K562 (cell line): ENCODE data around the gene TSPAN18. TPM values are rescaled to one million over a fixed set of nuclear protein-coding genes. Genes with fewer than 3 reads are reported as not detected.

Experiments used
- ARHGAP35 ChIP-seq: fragments of 450-650 bp; IDR thresholded peaks from 2 replicates; pipeline ENCODE4 v1.6.1; 2018; ENCODE audit not compliant: partially characterized antibody
- CCNT2 ChIP-seq: IDR thresholded peaks from 2 replicates; pipeline ENCODE4 v1.6.1; 2011; ENCODE audit warnings: borderline replicate concordance, low read depth, mild to moderate bottlenecking, moderate library complexity, mixed read lengths, low read length; ENCODE audit not compliant: insufficient read length; ENCODE audit errors: extremely low read depth
- CEBPG ChIP-seq, 3 experiments: fragments of 200-800 bp in 1 of 3; sonication (Bioruptor generic) in 1 of 3; sonication (generic) in 1 of 3; formaldehyde crosslinking in 1 of 3; IDR thresholded peaks in 2 of 3; conservative IDR thresholded peaks in 1 of 3; 2 replicates each; pipeline versions ENCODE4 v1.6.1 to v1.8.0; 2016 to 2022; ENCODE audit warnings: missing compliant biosample characterization in 2 of 3, missing genetic modification characterization in 2 of 3, mild to moderate bottlenecking in 1 of 3, missing genetic modification reagents in 1 of 3
- FOXJ2 ChIP-seq: fragments of 200-800 bp; sonication (Bioruptor generic); IDR thresholded peaks from 2 replicates; pipeline ENCODE4 v1.6.1; 2016; ENCODE audit warnings: missing genetic modification characterization, missing compliant biosample characterization
- FOXK1 ChIP-seq: sonication (generic); formaldehyde crosslinking; IDR thresholded peaks from 2 replicates; pipeline ENCODE4 v1.8.0; 2022; ENCODE audit warnings: missing genetic modification reagents, mild to moderate bottlenecking, borderline replicate concordance
- HDAC6 ChIP-seq: IDR thresholded peaks from 2 replicates; pipeline ENCODE4 v1.6.1; 2012; ENCODE audit warnings: low read depth, mild to moderate bottlenecking, control low read depth, inconsistent platforms, low read length, moderate library complexity
- KLF1 ChIP-seq: fragments of 450-650 bp; IDR thresholded peaks from 2 replicates; pipeline ENCODE4 v1.6.1; 2016; ENCODE audit warnings: missing genetic modification characterization, missing compliant biosample characterization
- KLF16 ChIP-seq: IDR thresholded peaks from 2 replicates; pipeline ENCODE4 v1.6.1; 2016; ENCODE audit warnings: antibody characterized with exemption
- NFE2 ChIP-seq: IDR thresholded peaks from 2 replicates; pipeline ENCODE4 v1.6.1; 2014; ENCODE audit warnings: antibody characterized with exemption, low read depth
- PHTF2 ChIP-seq: fragments of 250-450 bp; sonication (Bioruptor Pico); IDR thresholded peaks from 2 replicates; pipeline ENCODE4 v1.5.0; 2021; ENCODE audit warnings: mild to moderate bottlenecking
- SMARCA4 ChIP-seq: fragments of 450-650 bp; IDR thresholded peaks from 2 replicates; pipeline ENCODE4 v1.6.1; 2016
- SOX6 ChIP-seq: fragments of 450-650 bp; IDR thresholded peaks from 2 replicates; pipeline ENCODE4 v1.6.1; 2014; ENCODE audit warnings: mild to moderate bottlenecking
- TCF3 ChIP-seq: sonication (generic); formaldehyde crosslinking; IDR thresholded peaks from 2 replicates; pipeline ENCODE4 v1.4.0; 2020; ENCODE audit warnings: mild to moderate bottlenecking, missing genetic modification reagents
- ZBTB17 ChIP-seq: fragments of 450-650 bp; formaldehyde crosslinking; IDR thresholded peaks from 2 replicates; pipeline ENCODE4 v1.4.0; 2020; ENCODE audit warnings: mild to moderate bottlenecking
- ZFP36 ChIP-seq: fragments of 150-350 bp; IDR thresholded peaks from 2 replicates; pipeline ENCODE4 v1.6.1; 2018; ENCODE audit warnings: low read length, low read depth; ENCODE audit not compliant: partially characterized antibody
- ZNF23 ChIP-seq: fragments of 250-450 bp; sonication (Bioruptor Pico); IDR thresholded peaks from 2 replicates; pipeline ENCODE4 v1.4.0; 2020; ENCODE audit warnings: mild to moderate bottlenecking
- ZNF444 ChIP-seq: fragments of 250-450 bp; sonication (Bioruptor Pico); IDR thresholded peaks from 2 replicates; pipeline ENCODE4 v1.4.0; 2020; ENCODE audit warnings: mild to moderate bottlenecking, moderate library complexity
- polyA plus RNA-seq, 8 experiments: library from polyadenylated mRNA; depleted of rRNA in 4 of 8; stranded (reverse) in 5 of 8; unstranded in 3 of 8; fragments of >200 nt; fragmentation: Nextera tagmentation in 2 of 8; fragmentation: Illumina TruSeq in 1 of 8; extraction: Ambion mirVana in 2 of 8; extraction: Trizol in 1 of 8; gene quantifications; 2 replicates each; pipeline versions ENCODE4 v1.2.1 to v1.2.3, GENCODE V29; 2011 to 2014; ENCODE audit warnings: inconsistent platforms in 1 of 8, missing spikeins in 1 of 8
- total RNA-seq, 7 experiments: library from RNA; depleted of rRNA in 6 of 7; stranded (reverse); fragments of >200 nt in 6 of 7; fragmentation: Illumina TruSeq in 2 of 7; extraction: Trizol in 2 of 7; gene quantifications; 2 replicates each; pipeline versions ENCODE4 v1.2.1 to v1.2.3, GENCODE V29; 2011 to 2021; ENCODE audit warnings: low replicate concordance in 1 of 7
- TF ChIP-seq, protein P1 (sequence below): sonication (generic); formaldehyde crosslinking; IDR thresholded peaks from 2 replicates; pipeline ENCODE4 v1.9.0; 2022; ENCODE audit warnings: mild to moderate bottlenecking, missing genetic modification reagents
- TF ChIP-seq, protein P2 (sequence below): fragments of 200-800 bp; sonication (Bioruptor generic); IDR thresholded peaks from 2 replicates; pipeline ENCODE4 v1.6.1; 2017; ENCODE audit warnings: missing genetic modification characterization, missing compliant biosample characterization
- TF ChIP-seq, protein P3 (sequence below): fragments of 250-450 bp; sonication (Bioruptor Pico); IDR thresholded peaks from 2 replicates; pipeline ENCODE4 v1.6.1; 2021; ENCODE audit warnings: mild to moderate bottlenecking

Gene TSPAN18
- total and polyA plus RNA-seq, 9 of the 15 experiments (the other 6 are each of a cell fraction or from before 2014, with no cell fraction given), result 0.17 to 0.35 (median 0.22) TPM; not detected in 4

DNA sequence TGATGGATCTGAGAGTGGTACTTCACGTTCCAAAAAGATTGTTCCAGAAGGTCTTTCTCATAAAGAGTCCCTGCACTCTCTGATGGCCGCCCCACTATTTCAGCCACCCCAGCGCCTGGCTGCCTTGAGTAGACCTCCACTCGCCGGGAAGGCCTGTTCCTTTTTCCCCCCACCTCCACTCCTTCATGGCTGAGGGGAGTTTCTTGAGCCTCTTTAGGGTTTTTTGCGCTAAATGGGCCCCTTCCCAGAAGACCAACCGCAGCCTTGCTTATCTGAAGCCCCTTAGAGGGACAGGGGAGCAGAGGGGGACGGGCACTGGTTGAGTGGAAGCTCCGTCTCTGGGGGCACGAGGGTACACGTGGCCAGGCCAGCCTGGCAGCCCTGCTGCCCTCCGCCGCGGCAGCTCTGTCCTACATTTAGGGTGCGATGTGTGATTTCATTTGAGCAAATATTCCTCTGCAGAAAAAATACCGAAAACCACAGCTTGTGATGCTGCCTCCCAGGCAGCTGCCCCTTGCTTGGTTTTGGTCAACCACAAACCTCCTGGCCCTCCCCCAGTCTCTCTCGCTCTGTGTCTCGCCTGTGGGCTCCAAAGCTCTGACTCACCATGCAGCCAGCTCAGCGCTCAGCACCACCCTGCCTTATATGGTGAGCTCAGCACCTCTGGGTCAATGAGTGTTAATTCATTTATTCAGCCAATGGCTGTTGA, 135.2 kb downstream of the TSPAN18 start (continued):
- TF ChIP-seq, protein P1, sequence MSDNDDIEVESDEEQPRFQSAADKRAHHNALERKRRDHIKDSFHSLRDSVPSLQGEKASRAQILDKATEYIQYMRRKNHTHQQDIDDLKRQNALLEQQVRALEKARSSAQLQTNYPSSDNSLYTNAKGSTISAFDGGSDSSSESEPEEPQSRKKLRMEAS (CRISPR knock-in tag), result peak; percentile 50; the same call in 1 of the 2 replicates
- TF ChIP-seq, protein P2, sequence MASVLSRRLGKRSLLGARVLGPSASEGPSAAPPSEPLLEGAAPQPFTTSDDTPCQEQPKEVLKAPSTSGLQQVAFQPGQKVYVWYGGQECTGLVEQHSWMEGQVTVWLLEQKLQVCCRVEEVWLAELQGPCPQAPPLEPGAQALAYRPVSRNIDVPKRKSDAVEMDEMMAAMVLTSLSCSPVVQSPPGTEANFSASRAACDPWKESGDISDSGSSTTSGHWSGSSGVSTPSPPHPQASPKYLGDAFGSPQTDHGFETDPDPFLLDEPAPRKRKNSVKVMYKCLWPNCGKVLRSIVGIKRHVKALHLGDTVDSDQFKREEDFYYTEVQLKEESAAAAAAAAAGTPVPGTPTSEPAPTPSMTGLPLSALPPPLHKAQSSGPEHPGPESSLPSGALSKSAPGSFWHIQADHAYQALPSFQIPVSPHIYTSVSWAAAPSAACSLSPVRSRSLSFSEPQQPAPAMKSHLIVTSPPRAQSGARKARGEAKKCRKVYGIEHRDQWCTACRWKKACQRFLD (CRISPR knock-in tag), result peak; percentile 71; the same call in 1 of the 2 replicates
- TF ChIP-seq ARHGAP35 (no peak), CCNT2 (no peak), ZBTB17 (CRISPR knock-in tag) (0 out of 2 replicates have a peak, but pooled peaks have one; percentile 72), HDAC6 (no peak), ZFP36 (peak; percentile 10), ZNF444 (CRISPR knock-in tag) (no peak), PHTF2 (CRISPR knock-in tag) (no peak), TCF3 (peak; percentile 48; the same call in 1 of the 2 replicates), SMARCA4 (no peak), FOXJ2 (tag) (no peak), SOX6 (no peak), NFE2 (peak; percentile 41; the same call in 1 of the 2 replicates), ZNF23 (CRISPR knock-in tag) (no peak), KLF1 (tag) (no peak), FOXK1 (no peak), KLF16 (peak; percentile 22; the same call in 1 of the 2 replicates), CEBPG (CRISPR knock-in tag; IDR thresholded peaks at IDR 0.05) (no peak), CEBPG (tag; conservative IDR thresholded peaks at IDR 0.05 in 1 of 2, IDR thresholded peaks at IDR 0.05 in 1 of 2) (no peak)
- TF ChIP-seq, protein P3, sequence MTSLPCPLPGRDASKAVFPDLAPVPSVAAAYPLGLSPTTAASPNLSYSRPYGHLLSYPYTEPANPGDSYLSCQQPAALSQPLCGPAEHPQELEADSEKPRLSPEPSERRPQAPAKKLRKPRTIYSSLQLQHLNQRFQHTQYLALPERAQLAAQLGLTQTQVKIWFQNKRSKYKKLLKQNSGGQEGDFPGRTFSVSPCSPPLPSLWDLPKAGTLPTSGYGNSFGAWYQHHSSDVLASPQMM (CRISPR knock-in tag), result no peak
